Endothelial cell (in vitro differentiated cells): ENCODE results near the gene DBH. TPM values are rescaled to one million over a fixed set of nuclear protein-coding genes. Genes with fewer than 3 reads are reported as not detected.

Source experiments
- DNase-seq: peaks from one replicate; pipeline ENCODE4 v3.0.0; 2021; ENCODE audit warnings: low spot score
- H3K27ac Mint-ChIP-seq: one replicate; pipeline ENCODE4 v1.8.0; 2021; ENCODE audit warnings: mixed read lengths, inconsistent platforms; ENCODE audit not compliant: unreplicated experiment
- H3K27me3 Mint-ChIP-seq: one replicate; pipeline ENCODE4 v1.8.0; 2021; ENCODE audit warnings: mild to moderate bottlenecking, moderate library complexity, mixed read lengths, inconsistent platforms; ENCODE audit not compliant: unreplicated experiment
- H3K36me3 Mint-ChIP-seq: one replicate; pipeline ENCODE4 v1.8.0; 2021; ENCODE audit warnings: mild to moderate bottlenecking, low read depth, mixed read lengths, inconsistent platforms; ENCODE audit not compliant: unreplicated experiment
- H3K4me1 Mint-ChIP-seq: one replicate; pipeline ENCODE4 v1.8.0; 2021; ENCODE audit warnings: mild to moderate bottlenecking, mixed read lengths, inconsistent platforms; ENCODE audit not compliant: unreplicated experiment
- H3K4me3 Mint-ChIP-seq: one replicate; pipeline ENCODE4 v1.8.0; 2021; ENCODE audit warnings: mild to moderate bottlenecking, mixed read lengths, inconsistent platforms; ENCODE audit not compliant: unreplicated experiment
- H3K9me3 Mint-ChIP-seq: one replicate; pipeline ENCODE4 v1.8.0; 2021; ENCODE audit warnings: mixed read lengths, inconsistent platforms; ENCODE audit not compliant: unreplicated experiment
- total RNA-seq: library from RNA; stranded (reverse); fragmentation: NEBNext Ultra II Directional; extraction: Animal tissue kit (Norgen Biotek cat#: 25700); gene quantifications from one replicate; pipeline ENCODE4 v1.2.1, GENCODE V29; 2021; ENCODE audit not compliant: unreplicated experiment
- TF ChIP-seq, protein P1 (sequence below): fragments of 200-600 bp; sonication (generic); IDR thresholded peaks from one replicate; pipeline ENCODE4 v1.5.0; 2021; ENCODE audit warnings: antibody characterized with exemption; ENCODE audit not compliant: unreplicated experiment

Gene DBH
- total RNA-seq, 1 donor from 2014 or later, result 0.08 TPM

GRCh38 chr9:133687856-133688761 is 51.9 kb downstream of the DBH start:
- peaks cover 12% of the 10 kb centered on the region for H3K27me3 Mint-ChIP-seq

GRCh38 chr9:133689151-133689763 is 53.1 kb downstream of the DBH start:
- peaks cover 9% of the 10 kb centered on the region for H3K27me3 Mint-ChIP-seq
- DNase-seq, result no peak

More at GRCh38 chr9:133687856-133688761, 51.9 kb downstream of the DBH start:
- no peak overlapping the region for H3K27ac Mint-ChIP-seq
- no peak overlapping the region for H3K4me3 Mint-ChIP-seq
- no peaks in the 10 kb centered on the region for H3K9me3 Mint-ChIP-seq
- peaks cover 12% of the 10 kb centered on the region for H3K4me1 Mint-ChIP-seq
- no peaks in the 10 kb centered on the region for H3K36me3 Mint-ChIP-seq
- TF ChIP-seq, protein P1, sequence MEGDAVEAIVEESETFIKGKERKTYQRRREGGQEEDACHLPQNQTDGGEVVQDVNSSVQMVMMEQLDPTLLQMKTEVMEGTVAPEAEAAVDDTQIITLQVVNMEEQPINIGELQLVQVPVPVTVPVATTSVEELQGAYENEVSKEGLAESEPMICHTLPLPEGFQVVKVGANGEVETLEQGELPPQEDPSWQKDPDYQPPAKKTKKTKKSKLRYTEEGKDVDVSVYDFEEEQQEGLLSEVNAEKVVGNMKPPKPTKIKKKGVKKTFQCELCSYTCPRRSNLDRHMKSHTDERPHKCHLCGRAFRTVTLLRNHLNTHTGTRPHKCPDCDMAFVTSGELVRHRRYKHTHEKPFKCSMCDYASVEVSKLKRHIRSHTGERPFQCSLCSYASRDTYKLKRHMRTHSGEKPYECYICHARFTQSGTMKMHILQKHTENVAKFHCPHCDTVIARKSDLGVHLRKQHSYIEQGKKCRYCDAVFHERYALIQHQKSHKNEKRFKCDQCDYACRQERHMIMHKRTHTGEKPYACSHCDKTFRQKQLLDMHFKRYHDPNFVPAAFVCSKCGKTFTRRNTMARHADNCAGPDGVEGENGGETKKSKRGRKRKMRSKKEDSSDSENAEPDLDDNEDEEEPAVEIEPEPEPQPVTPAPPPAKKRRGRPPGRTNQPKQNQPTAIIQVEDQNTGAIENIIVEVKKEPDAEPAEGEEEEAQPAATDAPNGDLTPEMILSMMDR, result no peak
- no peak for DNase-seq

GRCh38 chr9:133690081-133690561 is 54.0 kb downstream of the DBH start:
- Mint-ChIP-seq H3K4me3 (no peak overlapping the region), H3K9me3 (no peaks in the 10 kb centered on the region), H3K4me1 (no peaks in the 10 kb centered on the region), H3K36me3 (no peaks in the 10 kb centered on the region), H3K27me3 (peaks cover 13% of the 10 kb centered on the region), H3K27ac (no peak overlapping the region)
- no peak for DNase-seq
- TF ChIP-seq, protein P1, result no peak

More at GRCh38 chr9:133689151-133689763, 53.1 kb downstream of the DBH start:
- Mint-ChIP-seq H3K4me1 (peaks cover under 1% of the 10 kb centered on the region), H3K27ac (no peak overlapping the region), H3K9me3 (no peaks in the 10 kb centered on the region), H3K36me3 (no peaks in the 10 kb centered on the region), H3K4me3 (no peak overlapping the region)
- TF ChIP-seq, protein P1, result no peak

DNA sequence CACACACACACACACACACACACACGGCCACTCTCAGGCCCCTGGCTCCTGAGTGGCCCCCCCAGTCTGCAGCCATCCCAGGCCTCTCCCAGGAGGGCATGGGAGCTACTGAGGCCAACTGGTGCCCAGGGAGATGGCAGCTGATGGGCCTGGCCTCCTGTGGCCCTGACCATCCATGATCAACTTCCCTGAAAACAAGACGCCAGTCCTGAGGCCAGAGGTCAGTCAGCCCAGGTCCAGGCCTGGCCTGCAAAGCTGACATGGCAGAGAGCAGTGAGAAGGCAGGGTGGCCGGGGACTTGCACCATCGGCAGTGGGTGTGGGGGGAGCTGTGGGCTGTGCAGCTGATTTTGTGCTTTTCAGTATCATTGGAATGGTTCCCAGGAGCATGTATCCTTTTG is 55.0 kb downstream of the DBH start:
- TF ChIP-seq, protein P1, result no peak

More for the DNA sequence above, 55.0 kb downstream of the DBH start:
- no peak overlapping the region for H3K27ac Mint-ChIP-seq
- DNase-seq, result no peak
- peaks cover 13% of the 10 kb centered on the region for H3K27me3 Mint-ChIP-seq
- no peak overlapping the region for H3K4me3 Mint-ChIP-seq
- H3K36me3 Mint-ChIP-seq, result no peaks in the 10 kb centered on the region
- no peaks in the 10 kb centered on the region for H3K9me3 Mint-ChIP-seq
- no peaks in the 10 kb centered on the region for H3K4me1 Mint-ChIP-seq
